K562 (cell line): Measurements from ENCODE around the gene TJP2. TPM values are rescaled to one million over a fixed set of nuclear protein-coding genes. Genes with fewer than 3 reads are reported as not detected.

Source experiments
- C11orf30 ChIP-seq: fragments of 450-650 bp; IDR thresholded peaks from 2 replicates; pipeline ENCODE4 v1.6.1; 2016; ENCODE audit warnings: low read depth, mild to moderate bottlenecking
- CBX1 ChIP-seq: sonication (generic); IDR thresholded peaks from 2 replicates; pipeline ENCODE4 v1.6.1; 2016; ENCODE audit warnings: antibody characterized with exemption, low read depth, mild to moderate bottlenecking
- CCNT2 ChIP-seq: IDR thresholded peaks from 2 replicates; pipeline ENCODE4 v1.6.1; 2011; ENCODE audit warnings: borderline replicate concordance, low read depth, mild to moderate bottlenecking, moderate library complexity, mixed read lengths, low read length; ENCODE audit not compliant: insufficient read length; ENCODE audit errors: extremely low read depth
- CREM ChIP-seq: IDR thresholded peaks from 2 replicates; pipeline ENCODE4 v1.6.1; 2014; ENCODE audit warnings: antibody characterized with exemption, low read depth
- CSDE1 ChIP-seq, 2 experiments: fragments of 450-650 bp; IDR thresholded peaks; 2 replicates each; pipeline ENCODE4 v1.6.1; 2016; ENCODE audit warnings: mild to moderate bottlenecking in 1 of 2
- ETV1 ChIP-seq: fragments of 450-650 bp; conservative IDR thresholded peaks from 2 replicates; pipeline ENCODE4 v1.6.1; 2016; ENCODE audit warnings: missing genetic modification characterization, control low read depth, low read depth, missing compliant biosample characterization
- IRF9 ChIP-seq: fragments of 450-650 bp; IDR thresholded peaks from 2 replicates; pipeline ENCODE4 v1.6.1; 2016; ENCODE audit warnings: missing biosample characterization, missing genetic modification characterization
- LARP7 ChIP-seq: fragments of 450-650 bp; IDR thresholded peaks from 2 replicates; pipeline ENCODE4 v1.6.1; 2016
- MCM3 ChIP-seq: fragments of 450-650 bp; IDR thresholded peaks from 2 replicates; pipeline ENCODE4 v1.6.1; 2016
- MEF2D ChIP-seq: conservative IDR thresholded peaks from 2 replicates; pipeline ENCODE4 v1.6.1; 2016; ENCODE audit warnings: low read depth, missing genetic modification characterization, missing compliant biosample characterization
- NFE2 ChIP-seq: IDR thresholded peaks from 2 replicates; pipeline ENCODE4 v1.6.1; 2014; ENCODE audit warnings: antibody characterized with exemption, low read depth
- NFIX ChIP-seq: fragments of 250-450 bp; sonication (Bioruptor Pico); IDR thresholded peaks from 2 replicates; pipeline ENCODE4 v1.4.0; 2020; ENCODE audit warnings: low read depth, mild to moderate bottlenecking, moderate library complexity
- PHTF2 ChIP-seq: fragments of 250-450 bp; sonication (Bioruptor Pico); IDR thresholded peaks from 2 replicates; pipeline ENCODE4 v1.5.0; 2021; ENCODE audit warnings: mild to moderate bottlenecking
- POU5F1 ChIP-seq: fragments of 150-350 bp; IDR thresholded peaks from 2 replicates; pipeline ENCODE4 v1.6.1; 2014; ENCODE audit warnings: borderline replicate concordance, low read length, low read depth, mild to moderate bottlenecking; ENCODE audit not compliant: partially characterized antibody
- PURB ChIP-seq: sonication (generic); formaldehyde crosslinking; IDR thresholded peaks from 2 replicates; pipeline ENCODE4 v1.9.0; 2021; ENCODE audit warnings: low read depth, mild to moderate bottlenecking, missing genetic modification reagents
- SIRT6 ChIP-seq: IDR thresholded peaks from one replicate; pipeline ENCODE4 v1.6.1; 2012; ENCODE audit warnings: low read depth, mild to moderate bottlenecking, control low read depth, inconsistent platforms, low read length, moderate library complexity
- SRSF7 ChIP-seq: fragments of 200-400 bp; formaldehyde crosslinking; optimal IDR thresholded peaks from 2 replicates; pipeline ENCODE3; 2017; ENCODE audit warnings: mild to moderate bottlenecking, low read depth, low read length
- THRAP3 ChIP-seq: fragments of 450-650 bp; IDR thresholded peaks from 2 replicates; pipeline ENCODE4 v1.6.1; 2016; ENCODE audit warnings: mild to moderate bottlenecking, inconsistent platforms, borderline replicate concordance
- USF2 ChIP-seq: sonication (generic); formaldehyde crosslinking; IDR thresholded peaks from 2 replicates; pipeline ENCODE4 v1.5.0; 2020; ENCODE audit warnings: missing genetic modification reagents
- VEZF1 ChIP-seq: fragments of 200-800 bp; sonication (Bioruptor generic); IDR thresholded peaks from 2 replicates; pipeline ENCODE4 v1.6.1; 2017; ENCODE audit warnings: missing genetic modification characterization, missing compliant biosample characterization
- ZBTB26 ChIP-seq: fragments of 450-650 bp; formaldehyde crosslinking; IDR thresholded peaks from 2 replicates; pipeline ENCODE4 v1.4.0; 2022; ENCODE audit warnings: missing genetic modification characterization
- ZFP36 ChIP-seq: fragments of 150-350 bp; IDR thresholded peaks from 2 replicates; pipeline ENCODE4 v1.6.1; 2018; ENCODE audit warnings: low read length, low read depth; ENCODE audit not compliant: partially characterized antibody
- ZNF224 ChIP-seq: sonication (generic); formaldehyde crosslinking; IDR thresholded peaks from 2 replicates; pipeline ENCODE4 v1.8.0; 2022; ENCODE audit warnings: mild to moderate bottlenecking, missing genetic modification reagents
- ZNF23 ChIP-seq: fragments of 250-450 bp; sonication (Bioruptor Pico); IDR thresholded peaks from 2 replicates; pipeline ENCODE4 v1.4.0; 2020; ENCODE audit warnings: mild to moderate bottlenecking
- ZNF699 ChIP-seq: fragments of 250-450 bp; sonication (Bioruptor Pico); IDR thresholded peaks from 2 replicates; pipeline ENCODE4 v1.8.0; 2021; ENCODE audit warnings: mild to moderate bottlenecking, moderate library complexity; ENCODE audit not compliant: insufficient replicate concordance
- polyA plus RNA-seq, 8 experiments: library from polyadenylated mRNA; depleted of rRNA in 4 of 8; stranded (reverse) in 5 of 8; unstranded in 3 of 8; fragments of >200 nt; fragmentation: Nextera tagmentation in 2 of 8; fragmentation: Illumina TruSeq in 1 of 8; extraction: Ambion mirVana in 2 of 8; extraction: Trizol in 1 of 8; gene quantifications; 2 replicates each; pipeline versions ENCODE4 v1.2.1 to v1.2.3, GENCODE V29; 2011 to 2014; ENCODE audit warnings: inconsistent platforms in 1 of 8, missing spikeins in 1 of 8
- total RNA-seq, 7 experiments: library from RNA; depleted of rRNA in 6 of 7; stranded (reverse); fragments of >200 nt in 6 of 7; fragmentation: Illumina TruSeq in 2 of 7; extraction: Trizol in 2 of 7; gene quantifications; 2 replicates each; pipeline versions ENCODE4 v1.2.1 to v1.2.3, GENCODE V29; 2011 to 2021; ENCODE audit warnings: low replicate concordance in 1 of 7

TJP2 gene
- total and polyA plus RNA-seq, 9 of the 15 experiments (the other 6 are each of a cell fraction or from before 2014, with no cell fraction given) = 4.0 to 24.1 (median 16.8) TPM

- TF ChIP-seq MEF2D (0 out of 2 replicates have a peak, but pooled peaks have one; percentile 34), PHTF2 (CRISPR knock-in tag) (no peak), ZFP36 (peak; percentile 94), CBX1 (no peak), ZBTB26 (no peak), C11orf30 (no peak), ZNF224 (CRISPR knock-in tag) (no peak), CSDE1 (IDR thresholded peaks at IDR 0.05) (no peak), THRAP3 (no peak), ZNF699 (no peak), LARP7 (no peak), IRF9 (tag) (no peak), VEZF1 (CRISPR knock-in tag) (no peak), USF2 (no peak), NFE2 (no peak), SIRT6 (no peak), SRSF7 (no peak), MCM3 (no peak), CCNT2 (peak; percentile 43), ETV1 (tag) (no peak), CREM (no peak), ZNF23 (no peak), NFIX (CRISPR knock-in tag) (no peak), PURB (CRISPR knock-in tag) (no peak), POU5F1 (no peak)
These were observed 14.9 kb downstream of the TJP2 start (continued) for GRCh38 chr9:69188975-69189374.
